Hepatic stellate cell (primary cell): ENCODE measurements around the gene NFS1.
"Not testable (repeated sequence)": the region's sequence is repeated elsewhere in the genome, so short reads cannot be mapped to it uniquely, and the experiment has no call there.

Source experiments
- DNase-seq: peaks from one replicate; pipeline ENCODE4 v3.0.0; 2011; ENCODE audit warnings: low spot score

Gene NFS1

DNA sequence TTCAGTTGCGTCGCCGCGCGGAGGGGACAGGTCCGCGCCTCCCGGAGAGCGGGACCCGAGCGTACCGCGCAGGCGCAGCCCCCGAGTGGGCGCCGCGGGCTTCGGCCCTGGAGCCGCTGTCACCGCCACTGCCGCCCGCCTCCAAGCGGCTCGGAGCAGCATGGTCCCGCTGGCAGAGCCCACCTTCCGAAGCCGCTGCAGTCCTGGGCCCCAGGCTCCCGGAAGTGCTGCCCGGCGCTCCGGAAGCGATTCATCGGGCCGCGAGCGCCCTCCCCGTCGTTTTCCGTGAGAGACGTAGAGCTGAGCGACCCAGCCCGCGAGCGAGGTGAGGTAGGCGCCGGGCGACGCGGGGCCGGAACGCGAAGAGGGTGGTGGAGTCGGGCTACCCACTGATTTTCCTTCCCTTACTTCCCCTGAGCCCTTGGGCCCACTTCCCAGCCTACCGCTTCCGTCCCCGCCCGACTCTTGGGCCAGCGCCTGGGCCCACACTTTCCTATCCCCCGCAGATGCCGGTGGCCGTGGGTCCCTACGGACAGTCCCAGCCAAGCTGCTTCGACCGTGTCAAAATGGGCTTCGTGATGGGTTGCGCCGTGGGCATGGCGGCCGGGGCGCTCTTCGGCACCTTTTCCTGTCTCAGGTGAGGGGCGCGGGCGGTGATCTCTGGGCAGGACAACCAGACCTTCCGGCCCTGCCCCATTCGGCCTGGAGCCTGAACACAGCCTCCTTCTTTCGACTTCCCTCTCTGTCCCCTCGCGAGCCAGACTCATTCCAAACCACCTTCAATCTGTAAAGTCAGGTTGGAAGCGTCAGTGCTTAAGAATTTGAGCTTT lies at the start of gene NFS1, which contains the start of gene ROMO1:
TSS of gene NFS1 (minus strand) at position 226 of the 830 bp plus-strand sequence. CDS start at position 162, 64 bp downstream.
TSS of gene ROMO1 (plus strand) at position 279 of the 830 bp plus-strand sequence. CDS start at position 507, 228 bp downstream.
- peak; percentile 89 for DNase-seq

DNA sequence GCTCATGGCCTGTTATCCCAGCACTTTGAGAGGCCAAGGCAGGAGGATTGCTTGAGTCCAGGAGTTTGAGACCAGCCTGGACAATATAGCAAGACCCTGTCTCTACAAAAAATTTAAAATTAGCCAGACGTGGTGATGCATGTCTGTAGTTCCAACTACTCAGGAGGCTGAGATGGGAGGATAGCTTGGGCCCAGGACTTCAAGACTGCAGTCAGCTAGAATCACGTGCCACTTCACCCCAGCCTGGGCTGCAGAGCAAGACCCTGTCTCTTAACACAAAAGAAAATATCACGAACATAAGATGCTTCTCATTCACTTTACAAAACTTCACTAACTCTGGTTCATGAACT lies 45.3 kb upstream of the NFS1 start:
- DNase-seq: not testable (repeated sequence)

DNA sequence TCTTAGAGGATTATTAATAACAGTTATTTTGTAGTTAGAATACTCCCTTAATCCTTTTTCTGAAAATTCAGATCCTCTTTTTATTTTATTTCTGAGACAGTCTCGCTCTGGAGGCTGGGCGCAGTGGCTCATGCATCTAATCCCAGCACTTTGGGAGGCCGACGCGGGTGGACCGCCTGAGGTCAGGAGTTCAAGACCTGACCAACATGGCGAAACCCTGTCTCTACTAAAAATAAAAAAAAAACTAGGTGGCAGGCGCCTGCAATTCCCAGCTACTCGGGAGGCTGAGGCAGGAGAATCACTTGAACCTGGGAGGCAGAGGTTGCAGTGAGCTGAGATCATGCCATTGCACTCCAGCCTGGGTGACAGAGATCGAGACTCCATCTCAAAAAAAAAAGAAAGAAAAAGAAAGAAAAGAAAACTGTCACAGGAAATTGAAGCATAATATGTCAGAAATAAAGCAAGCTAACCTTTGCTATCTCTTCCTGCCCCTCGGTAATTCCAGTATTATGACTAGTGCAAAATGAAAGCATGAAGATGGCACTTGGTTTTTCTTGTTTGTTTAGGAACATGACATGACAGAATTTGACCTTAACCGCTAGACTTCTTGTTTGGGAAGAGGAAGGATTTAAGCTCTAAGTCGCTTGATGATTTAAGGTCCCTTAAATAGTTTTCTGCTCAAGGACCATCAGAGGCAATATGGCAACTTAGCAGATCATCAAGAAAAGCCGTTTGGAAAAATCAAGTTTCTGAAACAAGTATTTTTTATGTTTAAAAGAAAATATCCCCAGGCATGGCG lies 44.7 kb upstream of the NFS1 start:
- DNase-seq: no peak

DNA sequence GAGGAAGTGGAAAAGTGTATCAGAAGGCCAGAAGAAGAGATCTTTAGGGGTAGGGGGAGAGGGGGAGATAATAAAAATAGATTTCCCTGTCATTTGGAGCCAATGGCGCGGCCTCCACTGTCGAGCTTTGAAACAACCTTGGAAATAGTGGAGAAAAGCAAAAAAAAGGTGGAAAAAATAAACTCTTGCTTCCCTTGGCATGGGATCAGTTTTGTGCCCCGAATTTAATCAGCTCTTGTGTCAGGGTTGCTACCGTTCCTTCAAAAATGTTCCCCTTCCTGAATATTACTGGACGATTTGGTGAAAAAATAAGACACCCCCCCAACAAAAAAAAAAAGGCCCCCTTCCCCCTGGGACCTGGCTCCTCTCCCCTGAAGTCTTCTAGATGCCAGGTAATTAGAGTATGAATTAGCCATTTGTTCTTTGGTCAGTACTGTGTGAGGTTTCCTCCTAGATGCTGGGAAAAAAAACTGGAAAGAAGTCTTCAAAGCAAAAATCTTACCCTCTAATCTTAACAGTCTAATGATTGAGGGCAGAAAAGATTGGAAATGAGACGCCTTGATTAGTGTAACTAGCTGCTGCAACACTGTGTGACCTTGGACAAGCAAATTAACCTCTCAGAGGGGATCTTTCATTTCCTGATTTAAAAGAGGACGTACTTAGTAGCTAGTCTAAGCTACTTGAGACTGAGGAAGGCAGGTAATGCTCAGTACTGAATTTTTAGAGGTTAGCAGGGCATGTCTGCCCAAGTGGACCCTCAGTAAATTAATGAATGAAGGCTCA lies 43.8 kb upstream of the NFS1 start:
- no peak for DNase-seq

DNA sequence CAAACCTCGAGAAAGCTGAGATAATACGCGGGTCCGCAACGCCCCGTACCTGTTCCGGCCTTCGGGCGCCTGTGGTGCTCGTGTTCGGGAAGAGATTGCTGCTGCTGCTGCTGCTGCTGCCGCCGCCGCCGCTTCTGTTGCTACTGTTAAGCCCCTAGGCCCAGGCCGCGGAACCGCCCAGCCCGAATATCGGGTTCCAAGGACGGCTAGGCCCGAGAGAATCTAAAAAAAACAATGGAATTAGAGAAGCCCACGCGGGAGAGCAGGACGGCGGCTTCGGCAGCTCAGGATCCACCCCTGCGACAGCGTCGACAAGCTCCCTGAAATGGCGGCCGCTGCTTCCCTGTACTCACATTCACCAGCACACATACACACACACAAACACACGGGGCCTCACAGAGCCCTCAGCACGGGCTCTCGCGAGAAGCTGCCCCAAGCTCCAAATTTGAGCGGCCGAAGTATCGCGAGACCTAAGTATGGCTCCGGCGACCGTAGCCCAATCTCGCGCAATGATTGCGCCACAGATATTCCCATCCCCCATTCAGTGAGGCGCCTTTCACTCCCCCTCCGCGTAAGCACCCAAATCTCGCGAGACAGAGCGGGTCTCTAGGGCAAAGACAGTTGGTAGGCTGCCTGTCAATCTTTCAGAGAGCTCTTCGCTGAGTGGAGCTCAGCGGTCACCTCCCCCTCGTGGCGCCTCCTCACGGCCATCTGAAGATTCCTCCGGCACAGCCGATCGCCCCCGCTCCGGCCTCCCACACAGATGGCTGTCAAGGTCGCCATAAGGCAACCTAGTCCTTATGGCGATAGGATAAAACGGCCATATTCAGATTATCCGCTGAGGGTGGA lies 43.0 kb upstream of the NFS1 start, which contains the start of gene RBM39:
TSS of gene RBM39 (minus strand) at position 369 of the 849 bp plus-strand sequence. CDS start 1,386 bp downstream, outside the sequence.
- peak; percentile 94 for DNase-seq

DNA sequence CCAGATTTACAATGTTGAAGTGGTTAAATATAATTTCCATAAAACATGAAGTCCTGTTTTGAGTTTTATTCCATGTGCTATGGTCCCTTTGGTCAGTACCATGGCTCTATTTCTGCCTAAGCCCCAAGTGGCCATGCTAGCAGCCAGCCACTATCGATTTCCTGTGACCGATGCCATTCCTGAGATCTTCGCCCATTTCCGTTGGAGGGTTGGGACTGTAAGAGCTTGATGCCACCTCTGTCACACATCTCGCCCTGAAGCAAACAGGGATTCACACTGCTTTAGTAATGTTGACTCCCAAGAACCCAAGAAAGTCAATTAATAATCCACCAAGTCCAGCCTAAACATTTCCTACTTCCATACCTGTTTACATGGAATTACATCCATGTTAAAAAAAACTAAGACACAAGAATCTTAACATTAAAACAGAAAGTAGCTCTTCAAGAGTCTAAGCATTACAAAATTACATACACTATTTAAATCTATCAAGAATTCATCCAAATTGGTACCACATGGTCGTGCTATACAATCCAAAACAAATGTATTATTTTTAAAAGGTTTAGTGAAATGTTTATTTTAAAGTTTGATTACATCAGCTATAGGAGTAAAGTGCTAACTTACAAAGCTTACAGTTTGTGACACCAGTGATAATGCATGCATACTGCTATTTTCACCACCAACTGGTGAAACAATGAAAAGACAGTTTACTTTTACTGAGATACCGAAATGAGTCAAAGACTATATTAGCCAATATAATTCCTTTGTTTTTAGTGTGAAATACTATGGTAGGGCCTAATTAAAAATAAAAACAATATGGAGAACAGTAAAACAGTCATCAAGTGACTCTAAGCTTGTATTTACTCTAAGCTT lies 40.4 kb upstream of the NFS1 start:
- DNase-seq: no peak

DNA sequence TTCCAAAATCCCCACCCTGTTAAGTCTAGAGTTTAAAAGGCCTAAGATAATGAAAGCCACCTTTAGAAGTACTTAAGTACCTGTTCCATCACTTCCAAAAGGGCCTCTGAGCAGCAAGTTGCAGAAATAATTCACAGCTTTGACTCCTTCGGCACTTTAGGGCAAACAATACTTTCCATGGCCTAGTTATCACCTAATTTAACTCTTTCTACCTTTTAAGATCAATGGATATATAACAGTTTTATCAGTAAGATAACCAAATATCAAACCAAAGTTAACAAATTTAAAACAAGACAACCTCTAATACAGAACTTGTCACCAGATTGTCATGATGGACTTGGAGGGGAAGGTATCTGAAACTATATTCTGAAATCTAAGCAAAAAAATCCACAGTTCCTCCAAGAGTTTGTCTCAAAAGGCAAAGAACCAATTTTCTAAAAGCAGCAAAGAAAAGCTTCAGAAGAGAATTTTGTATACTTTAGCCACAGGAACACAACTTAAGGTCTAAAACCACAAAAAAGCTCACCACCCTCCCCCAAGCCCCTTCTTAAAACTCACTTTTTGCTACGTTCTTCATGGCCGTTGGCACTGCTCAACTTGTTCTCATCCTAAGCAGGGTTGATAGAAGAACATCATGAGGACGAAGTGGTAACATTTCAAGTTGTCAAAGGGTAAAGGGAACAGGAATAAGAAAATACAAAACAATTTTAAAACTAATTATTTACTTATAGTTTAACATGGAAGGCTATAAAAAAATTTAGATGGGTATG lies 39.4 kb upstream of the NFS1 start:
- DNase-seq: no peak

DNA sequence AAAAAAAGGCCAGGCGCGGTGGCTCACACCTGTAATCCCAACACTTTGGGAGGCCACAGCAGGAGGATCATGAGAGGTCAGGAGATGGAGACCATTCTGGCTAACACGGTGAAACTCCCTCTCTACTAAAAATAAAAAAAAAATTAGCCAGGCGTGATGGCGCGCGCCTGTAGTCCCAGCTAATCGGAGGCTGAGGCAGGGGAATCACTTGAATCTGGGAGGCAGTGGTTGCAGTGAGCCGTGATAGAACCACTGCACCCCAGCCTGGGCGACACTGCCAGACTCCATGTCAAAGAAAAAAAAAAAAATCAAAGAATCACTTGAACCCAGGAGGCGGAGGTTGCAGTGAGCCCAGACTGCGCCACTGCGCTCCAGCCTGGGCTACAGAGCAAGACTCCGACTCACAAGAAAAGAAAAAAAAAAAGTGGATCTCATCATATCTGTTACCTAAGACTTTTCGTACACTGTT lies 38.7 kb upstream of the NFS1 start:
- DNase-seq: no peak

DNA sequence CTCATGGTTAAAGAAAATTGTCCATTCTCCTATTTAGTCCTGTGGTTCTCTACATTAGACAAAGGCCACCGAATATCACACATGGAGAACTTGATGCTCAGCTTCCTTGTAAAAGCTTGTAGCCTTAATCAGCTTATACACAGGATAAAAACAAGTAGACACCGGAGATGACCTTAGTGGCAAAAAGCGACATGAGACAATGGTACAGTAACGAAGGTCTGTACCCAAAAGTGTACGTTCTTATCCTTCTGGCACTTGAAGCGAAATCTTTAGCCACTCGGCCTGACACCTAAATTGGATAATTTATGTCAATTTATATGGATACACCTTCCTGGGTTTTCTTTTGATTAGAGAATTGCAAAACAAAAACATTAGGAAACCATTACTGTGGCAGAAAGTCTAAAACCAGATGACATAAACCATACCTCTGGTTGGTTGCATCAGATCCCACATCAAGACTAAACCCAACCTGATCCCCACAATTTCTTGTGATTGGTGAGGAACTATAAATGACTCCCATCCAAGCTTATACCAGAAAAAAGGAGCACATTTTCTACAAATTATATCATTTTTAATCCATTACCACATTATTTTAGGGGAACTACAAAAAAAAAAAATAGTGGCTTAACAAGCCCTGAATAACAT lies 36.8 kb upstream of the NFS1 start:
- no peak for DNase-seq

DNA sequence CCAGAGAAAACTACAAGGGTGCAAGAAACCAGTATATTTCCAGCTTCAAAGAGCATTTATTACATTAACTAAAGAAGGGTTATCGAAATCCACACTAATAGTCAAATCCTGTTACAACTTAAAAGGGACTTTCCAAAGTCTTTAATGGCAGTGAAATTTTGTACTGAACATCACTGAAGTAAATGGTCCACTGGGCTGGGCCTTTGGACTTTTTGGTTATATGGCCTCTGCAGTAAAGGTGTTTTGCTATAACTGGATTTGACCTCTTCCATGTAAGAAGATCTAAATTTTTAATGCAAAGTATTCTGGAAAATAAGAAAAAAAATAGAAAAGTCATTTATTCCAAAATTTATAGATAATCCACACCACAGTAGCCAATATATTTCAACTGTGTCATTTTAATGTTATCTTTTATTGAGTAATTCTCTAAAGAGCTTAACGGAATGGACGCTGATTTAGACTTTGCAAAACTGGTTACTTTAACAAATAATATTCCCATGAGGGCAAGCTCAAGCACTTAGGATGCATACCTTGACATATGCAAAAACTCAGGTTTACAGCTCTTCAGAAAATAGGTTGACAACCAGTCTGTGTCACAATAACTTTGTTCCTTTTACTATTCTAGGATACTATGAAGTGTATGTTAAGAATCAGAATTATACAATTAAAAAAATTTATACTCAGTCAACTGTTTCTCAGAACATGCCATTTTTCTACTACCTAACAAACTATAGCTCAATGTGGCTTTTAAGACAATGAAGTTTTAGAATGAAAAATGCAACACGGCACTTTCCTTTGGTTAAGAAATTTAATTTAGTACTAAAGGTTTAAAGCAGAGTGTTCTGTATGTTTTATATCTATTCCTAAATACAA lies 35.9 kb upstream of the NFS1 start:
- DNase-seq: no peak

DNA sequence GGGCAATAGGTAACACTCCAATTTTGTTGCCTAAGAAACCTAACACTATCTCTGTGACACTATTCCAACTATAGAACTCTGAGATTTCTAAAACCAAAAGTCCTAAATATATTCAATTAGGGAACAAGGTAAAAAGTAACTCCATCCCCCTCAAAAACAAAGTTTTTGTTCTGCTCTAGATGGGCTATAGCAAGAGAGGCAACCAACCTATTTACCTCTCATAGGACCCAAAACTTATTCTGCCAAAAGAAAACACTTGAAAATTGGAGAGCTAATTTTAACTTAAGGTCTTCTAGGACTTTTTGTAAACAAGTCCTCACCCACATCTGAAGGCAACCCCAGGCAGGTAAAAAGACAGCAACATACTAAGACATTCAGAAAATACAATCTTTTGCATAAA lies 35.2 kb upstream of the NFS1 start:
- DNase-seq: no peak

DNA sequence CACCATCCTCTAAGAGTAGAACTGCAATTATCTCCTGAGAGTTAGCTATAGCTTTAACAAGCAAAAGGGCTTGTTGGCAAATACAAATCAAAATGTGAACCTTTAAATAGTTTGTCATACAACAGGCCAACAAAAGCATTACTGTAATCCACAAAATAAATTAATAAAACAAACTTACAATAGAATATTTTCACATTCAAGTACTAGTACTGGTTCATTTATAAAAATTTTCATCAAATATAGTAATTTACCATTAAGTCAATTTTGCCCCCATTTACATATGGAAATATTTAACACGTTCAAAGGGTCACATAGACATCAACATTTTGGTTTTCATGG lies 33.5 kb upstream of the NFS1 start:
- no peak for DNase-seq

DNA sequence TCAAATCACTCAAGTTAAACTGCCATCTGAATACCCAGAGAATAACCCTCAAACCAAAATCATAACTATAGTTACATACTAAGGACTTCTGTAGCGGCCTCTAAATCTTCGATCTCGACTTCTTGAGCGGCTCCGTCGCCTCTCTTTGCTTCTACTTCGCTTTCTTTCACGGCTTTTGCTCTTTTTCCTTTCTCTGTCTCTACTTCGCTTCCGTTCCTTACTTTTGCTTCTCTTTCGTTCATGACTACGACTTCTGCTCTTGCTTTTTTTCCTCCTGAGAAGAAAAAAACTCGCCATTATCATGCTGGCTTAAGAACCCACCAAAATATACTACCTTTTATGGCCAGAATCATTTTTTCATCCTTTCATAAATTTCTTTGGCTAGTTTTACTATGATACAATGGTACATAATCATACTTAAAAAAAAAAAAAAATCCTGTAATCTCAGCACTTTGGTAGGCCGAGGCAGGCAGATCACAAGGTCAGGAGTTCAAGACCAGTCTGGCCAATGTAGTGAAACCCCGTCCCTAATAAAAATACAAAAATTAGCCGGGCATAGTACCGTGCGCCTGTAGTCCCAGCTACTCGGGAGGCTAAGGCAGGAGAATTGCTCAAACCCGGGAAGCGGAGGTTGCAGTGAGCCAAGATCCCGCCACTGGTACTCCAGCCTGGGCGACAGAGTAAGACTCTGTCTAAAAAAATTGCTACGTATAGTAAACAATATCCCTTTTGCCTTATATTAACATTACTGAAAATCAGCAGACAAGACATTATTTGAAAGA lies 32.9 kb upstream of the NFS1 start:
- DNase-seq: no peak

DNA sequence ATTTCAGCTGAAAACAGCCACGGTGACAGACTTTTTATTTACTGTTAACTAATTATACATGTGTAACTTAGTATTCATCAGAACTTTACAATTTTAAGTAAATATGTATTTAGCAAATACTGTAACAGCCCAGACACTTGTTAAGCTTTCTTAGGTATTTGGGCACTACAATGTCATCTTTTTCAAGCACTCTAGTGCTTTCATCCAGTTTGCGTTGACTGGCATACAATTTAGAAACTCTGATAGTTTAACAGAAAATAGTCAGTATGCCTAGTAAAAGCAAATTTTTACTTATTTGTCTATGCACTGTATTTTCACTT lies 32.3 kb upstream of the NFS1 start:
- no peak for DNase-seq

DNA sequence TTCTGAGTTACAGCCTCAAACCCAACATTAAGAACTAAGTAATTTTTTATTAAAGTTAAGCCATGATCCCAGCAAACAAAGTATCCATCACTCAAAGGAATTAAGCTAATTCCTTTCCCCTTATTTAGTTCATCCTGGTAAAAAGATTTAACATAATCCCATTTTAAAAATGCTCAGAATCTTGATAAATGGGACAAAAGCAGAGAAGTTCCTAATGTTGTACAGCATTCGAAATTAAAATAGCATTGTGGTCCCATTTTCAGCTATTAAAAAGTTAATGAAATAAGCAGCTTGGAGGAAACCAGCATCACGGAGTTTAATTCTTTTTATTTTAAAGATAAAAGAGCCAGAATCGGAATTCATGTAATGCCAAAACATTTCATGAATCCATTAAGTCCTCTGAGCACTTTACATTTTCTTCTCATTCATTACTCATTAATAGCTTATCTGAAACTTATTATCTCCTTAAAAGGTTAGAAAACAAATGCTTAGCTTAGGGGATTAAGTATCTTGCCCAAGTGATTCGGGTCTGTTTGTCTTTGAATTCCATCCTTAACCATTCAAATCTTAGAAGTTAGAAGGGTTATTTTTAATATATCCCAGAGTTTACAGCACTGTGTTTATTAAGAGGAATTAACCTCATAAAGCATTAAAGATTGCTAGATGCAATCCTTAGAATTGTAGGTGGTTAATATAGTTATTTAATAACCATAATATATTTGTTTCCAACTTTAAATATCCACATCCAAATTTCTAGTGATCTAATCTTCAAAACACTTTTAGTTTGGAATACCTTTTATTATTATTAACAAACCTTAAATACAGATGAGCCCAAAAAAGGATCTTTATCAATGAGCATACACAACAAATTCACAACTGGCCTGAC lies 31.7 kb upstream of the NFS1 start:
- DNase-seq: no peak

DNA sequence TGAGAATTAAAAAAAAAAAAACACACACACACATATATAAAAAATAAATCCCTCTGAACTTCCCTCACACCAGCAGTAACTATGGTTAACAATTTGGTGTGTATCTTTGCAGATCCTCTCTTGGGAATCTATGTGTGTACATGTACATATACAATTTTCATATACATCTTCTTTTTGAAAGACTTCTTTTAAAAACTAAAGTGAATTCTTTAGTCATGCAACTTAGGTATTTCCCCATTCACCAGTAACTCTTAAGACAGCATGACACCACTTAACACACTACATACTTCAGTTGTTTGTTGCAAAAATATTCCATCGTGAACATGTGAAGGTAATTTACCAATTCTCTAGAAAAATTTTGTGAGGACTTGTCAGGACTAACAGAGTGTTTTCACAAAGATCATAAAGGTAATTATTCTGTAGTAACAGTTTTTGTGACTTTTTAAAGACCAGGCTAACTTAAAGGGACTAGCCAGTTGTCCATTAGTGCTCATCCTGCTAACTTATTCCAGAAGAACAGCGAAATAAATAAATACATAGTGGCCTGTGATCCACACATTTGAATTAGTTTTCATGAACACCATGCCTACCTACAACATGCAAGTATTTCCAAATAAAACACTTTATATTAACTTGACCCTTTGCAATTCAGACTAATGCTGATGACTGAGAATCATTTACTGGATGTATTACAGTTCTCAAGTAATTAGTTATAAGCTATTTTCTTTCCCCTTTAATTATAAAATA lies 30.9 kb upstream of the NFS1 start:
- DNase-seq: no peak
